OCI-LY3 (cell line): ENCODE data around the gene TMC5.
"Not testable (repeated sequence)": the region's sequence is repeated elsewhere in the genome, so short reads cannot be mapped to it uniquely, and the experiment has no call there.

ENCODE experiments used
- H2AFZ ChIP-seq: fragments of 200-600, 300-600 bp; shearing (Covaris generic); 2 replicates; pipeline ENCODE4 v1.6.0; 2014; ENCODE audit warnings: antibody characterized with exemption, low read depth, low read length
- H3K27ac ChIP-seq: fragments of 200-600, 300-600 bp; sonication (generic); 2 replicates; pipeline ENCODE4 v1.5.1; 2014; ENCODE audit warnings: mild to moderate bottlenecking, low read length, moderate library complexity, mixed read lengths
- H3K27me3 ChIP-seq: fragments of 200-600, 300-600 bp; sonication (generic); 2 replicates; pipeline ENCODE4 v1.6.1; 2014; ENCODE audit warnings: low read depth, low read length, mixed read lengths
- H3K36me3 ChIP-seq: fragments of 200-600, 300-600 bp; sonication (generic); replicated peaks from 2 replicates; pipeline ENCODE3; 2014; ENCODE audit warnings: low read depth, low read length, mixed read lengths
- H3K4me1 ChIP-seq: fragments of 300-600, 200-600 bp; sonication (generic); 2 replicates; pipeline ENCODE4 v1.6.1; 2014; ENCODE audit warnings: low read length, mixed read lengths
- H3K4me2 ChIP-seq: fragments of 200-600, 300-600 bp; sonication (generic); 2 replicates; pipeline ENCODE4 v1.6.1; 2014; ENCODE audit warnings: low read length, mixed read lengths
- H3K4me3 ChIP-seq: fragments of 300-600, 200-600 bp; sonication (generic); 2 replicates; pipeline ENCODE4 v1.5.1; 2014; ENCODE audit warnings: antibody characterized with exemption, mild to moderate bottlenecking, low read length, moderate library complexity
- H3K79me2 ChIP-seq: fragments of 300-600, 200-600 bp; shearing (Covaris generic); 2 replicates; pipeline ENCODE4 v1.6.1; 2014; ENCODE audit warnings: mild to moderate bottlenecking, low read length, mixed read lengths
- H3K9ac ChIP-seq: fragments of 300-600, 200-600 bp; shearing (Covaris generic); 2 replicates; pipeline ENCODE4 v1.6.0; 2014; ENCODE audit warnings: mild to moderate bottlenecking, low read length, moderate library complexity
- H3K9me3 ChIP-seq: fragments of 200-600, 300-600 bp; shearing (Covaris generic); 2 replicates; pipeline ENCODE4 v1.6.1; 2014; ENCODE audit warnings: low read length, mixed read lengths; ENCODE audit not compliant: insufficient read depth
- H4K20me1 ChIP-seq: fragments of 200-600, 300-600 bp; sonication (generic); 2 replicates; pipeline ENCODE4 v1.6.1; 2016; ENCODE audit warnings: low read length, mixed read lengths; ENCODE audit not compliant: insufficient read depth
- EZH2phosphoT487 ChIP-seq: fragments of 200-600 bp; shearing (Covaris generic); IDR thresholded peaks from 2 replicates; pipeline ENCODE4 v1.6.1; 2018; ENCODE audit warnings: antibody characterized with exemption, mixed run types, low read depth
- TF ChIP-seq, protein P1 (sequence below): fragments of 200-600, 300-600 bp; sonication (generic); IDR thresholded peaks from 2 replicates; pipeline ENCODE4 v1.5.1; 2014; ENCODE audit warnings: antibody characterized with exemption, low read length, low read depth

Gene TMC5

DNA sequence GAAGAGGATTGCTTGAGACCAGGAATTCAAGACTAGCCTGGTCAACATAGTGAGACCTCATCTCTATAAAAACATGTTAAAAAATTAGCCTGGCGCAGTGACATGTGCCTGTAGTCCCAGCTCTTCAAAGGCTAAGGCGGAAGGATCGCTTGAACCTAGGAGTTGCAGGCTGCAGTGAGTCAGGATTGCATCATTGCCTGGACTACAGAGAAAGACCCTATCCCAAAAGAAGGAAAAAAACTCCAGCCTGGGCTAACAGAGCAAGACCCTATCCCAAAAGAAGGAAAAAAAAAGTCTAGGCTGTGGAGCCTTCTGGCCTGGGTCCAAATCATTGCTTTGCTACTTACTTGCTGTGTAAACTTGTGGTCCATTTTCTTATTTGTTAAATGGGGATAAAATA is 111.0 kb downstream of the TMC5 start:
- H3K79me2 ChIP-seq = peaks cover 31% of the 10 kb centered on the region
- no peaks in the 10 kb centered on the region for H3K9me3 ChIP-seq
- H3K4me2 ChIP-seq = no peak overlapping the region
- peaks cover 10% of the 10 kb centered on the region for H3K4me1 ChIP-seq
- H2AFZ ChIP-seq = no peak overlapping the region
- peaks cover 34% of the 10 kb centered on the region for H3K36me3 ChIP-seq
- no peaks in the 10 kb centered on the region for H3K27me3 ChIP-seq
- no peak overlapping the region for H3K27ac ChIP-seq
- H3K4me3 ChIP-seq = no peak overlapping the region
- TF ChIP-seq EZH2phosphoT487 = no peak
- TF ChIP-seq, protein P1, sequence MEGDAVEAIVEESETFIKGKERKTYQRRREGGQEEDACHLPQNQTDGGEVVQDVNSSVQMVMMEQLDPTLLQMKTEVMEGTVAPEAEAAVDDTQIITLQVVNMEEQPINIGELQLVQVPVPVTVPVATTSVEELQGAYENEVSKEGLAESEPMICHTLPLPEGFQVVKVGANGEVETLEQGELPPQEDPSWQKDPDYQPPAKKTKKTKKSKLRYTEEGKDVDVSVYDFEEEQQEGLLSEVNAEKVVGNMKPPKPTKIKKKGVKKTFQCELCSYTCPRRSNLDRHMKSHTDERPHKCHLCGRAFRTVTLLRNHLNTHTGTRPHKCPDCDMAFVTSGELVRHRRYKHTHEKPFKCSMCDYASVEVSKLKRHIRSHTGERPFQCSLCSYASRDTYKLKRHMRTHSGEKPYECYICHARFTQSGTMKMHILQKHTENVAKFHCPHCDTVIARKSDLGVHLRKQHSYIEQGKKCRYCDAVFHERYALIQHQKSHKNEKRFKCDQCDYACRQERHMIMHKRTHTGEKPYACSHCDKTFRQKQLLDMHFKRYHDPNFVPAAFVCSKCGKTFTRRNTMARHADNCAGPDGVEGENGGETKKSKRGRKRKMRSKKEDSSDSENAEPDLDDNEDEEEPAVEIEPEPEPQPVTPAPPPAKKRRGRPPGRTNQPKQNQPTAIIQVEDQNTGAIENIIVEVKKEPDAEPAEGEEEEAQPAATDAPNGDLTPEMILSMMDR = no peak
- no peak overlapping the region for H3K9ac ChIP-seq
- H4K20me1 ChIP-seq = no peaks in the 10 kb centered on the region

DNA sequence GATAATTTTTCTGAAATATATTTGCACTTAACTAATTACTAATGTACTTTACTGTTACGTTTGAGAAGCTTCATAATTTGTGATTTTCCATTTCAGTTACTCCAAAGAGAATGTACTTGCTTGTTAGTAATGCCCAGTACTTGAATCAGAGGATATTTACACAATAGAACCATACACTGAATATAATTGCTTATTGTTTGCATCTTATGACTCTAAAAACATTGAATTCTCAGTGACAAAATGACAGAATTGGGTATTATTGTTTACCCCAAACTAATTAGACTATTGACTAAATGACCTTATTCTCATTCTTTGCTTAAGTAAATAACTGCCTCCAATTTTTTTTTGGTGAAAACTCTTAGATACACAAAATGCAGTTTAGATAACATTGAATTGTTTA is 114.9 kb downstream of the TMC5 start:
- TF ChIP-seq EZH2phosphoT487 = no peak
- TF ChIP-seq, protein P1 = no peak
- H2AFZ ChIP-seq = no peak overlapping the region
- H3K79me2 ChIP-seq = no peaks in the 10 kb centered on the region
- no peaks in the 10 kb centered on the region for H4K20me1 ChIP-seq
- peaks cover 49% of the 10 kb centered on the region for H3K36me3 ChIP-seq
- no peaks in the 10 kb centered on the region for H3K9me3 ChIP-seq
- no peaks in the 10 kb centered on the region for H3K27me3 ChIP-seq
- no peak overlapping the region for H3K4me3 ChIP-seq
- no peak overlapping the region for H3K27ac ChIP-seq
- H3K9ac ChIP-seq = no peak overlapping the region
- no peak overlapping the region for H3K4me2 ChIP-seq
- H3K4me1 ChIP-seq = no peaks in the 10 kb centered on the region

DNA sequence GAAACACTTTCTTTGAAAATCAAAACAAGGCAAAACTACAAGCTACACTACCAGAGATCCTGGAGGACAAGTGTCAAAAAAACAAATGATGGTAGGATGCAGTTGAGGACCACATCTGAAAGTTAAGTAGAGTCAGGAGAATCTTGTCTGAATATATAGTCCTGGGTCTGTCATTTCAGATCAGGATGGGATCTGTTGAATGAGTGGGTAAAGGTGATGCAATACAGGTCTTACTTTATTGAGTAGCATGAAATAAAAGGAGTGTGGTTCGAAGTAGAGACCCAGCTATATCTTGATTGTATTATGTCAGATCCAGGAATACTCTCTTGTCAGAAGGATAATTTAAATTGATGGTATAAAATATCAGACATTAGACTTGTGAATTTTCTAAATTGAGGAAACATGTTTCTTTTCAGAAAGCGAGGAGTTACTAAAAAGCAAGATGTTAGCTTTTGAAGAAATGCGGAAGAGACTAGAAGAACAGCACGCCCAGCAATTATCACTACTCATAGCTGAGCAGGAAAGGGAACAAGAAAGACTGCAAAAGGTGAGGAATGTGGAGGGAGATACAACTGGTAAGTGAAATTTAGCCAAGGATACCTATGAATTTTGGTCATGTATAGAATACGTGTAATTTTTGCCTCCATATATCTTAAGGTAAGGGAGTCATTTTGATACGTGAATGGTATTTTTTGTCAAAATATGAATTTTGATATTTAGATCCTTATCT is 122.7 kb downstream of the TMC5 start:
- no peaks in the 10 kb centered on the region for H4K20me1 ChIP-seq
- peaks cover 41% of the 10 kb centered on the region for H3K36me3 ChIP-seq
- H3K9ac ChIP-seq = no peak overlapping the region
- no peak overlapping the region for H2AFZ ChIP-seq
- no peak overlapping the region for H3K27ac ChIP-seq
- no peaks in the 10 kb centered on the region for H3K79me2 ChIP-seq
- no peaks in the 10 kb centered on the region for H3K4me1 ChIP-seq
- H3K4me2 ChIP-seq = no peak overlapping the region
- no peaks in the 10 kb centered on the region for H3K9me3 ChIP-seq
- TF ChIP-seq EZH2phosphoT487 = no peak
- TF ChIP-seq, protein P1 = no peak
- H3K27me3 ChIP-seq = no peaks in the 10 kb centered on the region
- H3K4me3 ChIP-seq = no peak overlapping the region

DNA sequence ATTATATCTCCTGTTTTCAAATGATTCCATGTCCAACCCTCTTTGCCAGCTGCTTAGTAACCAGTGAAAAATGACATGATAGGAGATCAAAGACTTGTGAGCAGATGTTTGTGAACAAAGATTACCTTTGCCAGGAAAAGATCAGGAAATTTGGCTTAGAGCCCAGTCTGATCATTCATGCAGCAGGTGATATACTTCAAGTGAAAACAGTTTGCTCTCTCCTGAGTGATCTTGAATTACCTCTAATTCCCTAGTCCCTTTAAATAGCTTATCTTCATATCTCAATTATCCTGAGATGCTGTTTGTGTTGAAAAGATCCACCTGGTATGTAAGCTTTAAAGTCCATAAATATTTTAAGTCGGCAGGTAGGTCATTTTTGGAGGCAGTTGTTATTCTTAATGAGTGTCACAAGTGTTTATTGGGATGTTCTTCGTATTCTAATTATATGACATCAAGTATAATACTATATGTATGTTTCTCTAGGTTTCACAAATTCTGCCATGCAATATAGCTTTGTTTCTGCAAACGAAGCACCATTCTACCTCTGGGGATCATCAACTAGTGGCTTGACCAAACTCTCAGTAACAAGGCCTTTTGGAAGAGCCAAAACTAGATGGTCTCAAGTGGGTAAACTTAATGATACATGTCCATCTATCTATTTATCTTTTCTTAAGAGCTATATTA is 124.6 kb downstream of the TMC5 start:
- H3K4me2 ChIP-seq = no peak overlapping the region
- H3K36me3 ChIP-seq = peaks cover 31% of the 10 kb centered on the region
- H3K27me3 ChIP-seq = no peaks in the 10 kb centered on the region
- H2AFZ ChIP-seq = no peak overlapping the region
- no peaks in the 10 kb centered on the region for H3K9me3 ChIP-seq
- no peak overlapping the region for H3K4me3 ChIP-seq
- H3K27ac ChIP-seq = no peak overlapping the region
- no peaks in the 10 kb centered on the region for H4K20me1 ChIP-seq
- no peaks in the 10 kb centered on the region for H3K4me1 ChIP-seq
- TF ChIP-seq EZH2phosphoT487 = no peak
- TF ChIP-seq, protein P1 = no peak
- no peaks in the 10 kb centered on the region for H3K79me2 ChIP-seq
- no peak overlapping the region for H3K9ac ChIP-seq

DNA sequence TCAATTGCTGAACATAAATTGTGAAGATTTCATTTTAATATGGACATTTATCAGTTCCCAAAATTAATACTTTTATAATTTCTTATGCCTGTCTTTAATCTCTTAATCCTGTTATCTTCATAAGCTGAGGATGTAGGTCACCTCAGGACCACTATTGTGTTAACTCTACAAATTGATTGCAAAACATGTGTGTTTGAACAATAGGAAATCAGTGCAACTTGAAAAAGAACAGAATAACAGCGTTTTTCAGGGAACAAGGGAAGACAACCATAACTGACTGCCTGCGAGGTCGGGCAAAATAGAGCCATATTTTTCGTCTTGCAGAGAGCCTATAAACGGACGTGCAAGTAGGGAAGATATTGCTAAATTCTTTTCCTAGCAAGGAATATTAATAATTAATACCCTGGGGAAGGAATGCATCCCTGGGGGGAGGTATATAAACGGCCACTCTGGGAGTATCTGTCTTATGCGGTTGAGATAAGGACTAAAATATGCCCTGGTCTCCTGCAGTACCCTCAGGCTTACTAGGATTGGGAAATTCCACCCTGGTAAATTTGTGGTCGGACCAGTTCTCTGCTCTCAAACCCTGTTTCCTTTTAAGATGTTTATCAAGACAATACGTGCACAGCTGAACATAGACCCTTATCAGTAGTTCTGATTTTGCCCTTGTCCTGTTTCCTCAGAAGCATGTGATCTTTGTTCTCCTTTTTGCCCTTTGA is 125.8 kb downstream of the TMC5 start:
- H3K4me3 ChIP-seq, H3K79me2 ChIP-seq, H3K27me3 ChIP-seq, H4K20me1 ChIP-seq, H3K4me1 ChIP-seq, H3K27ac ChIP-seq, H3K4me2 ChIP-seq, H2AFZ ChIP-seq, H3K9me3 ChIP-seq, H3K9ac ChIP-seq: not testable (repeated sequence)
- H3K36me3 ChIP-seq = peaks cover 39% of the 10 kb centered on the region
